HS-5 (cell line): ENCODE measurements around the gene PMVK.

Source experiments
- DNase-seq: peaks from one replicate; pipeline ENCODE4 v3.0.0-alpha.2; 2012; ENCODE audit warnings: low read depth

The PMVK gene

DNA sequence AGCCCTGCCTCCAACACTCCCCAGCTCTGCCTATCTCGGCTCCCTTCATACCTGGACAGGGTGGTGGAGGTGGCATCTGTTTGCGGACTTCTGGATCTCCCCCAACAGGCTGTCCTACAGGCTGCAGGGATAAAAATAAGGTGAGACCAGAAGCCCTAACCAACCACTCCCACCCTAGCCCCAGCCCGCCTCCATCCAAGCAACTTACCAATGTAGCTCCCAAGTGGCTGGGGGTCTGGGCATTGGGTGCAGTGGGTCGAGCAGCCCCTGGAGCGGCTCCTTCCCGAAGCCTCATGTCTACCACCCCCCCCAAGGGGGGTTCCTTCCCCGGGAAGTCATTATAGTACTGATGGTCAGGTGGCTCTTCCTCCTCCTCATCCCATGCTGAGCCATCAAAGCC, 29.6 kb upstream of the PMVK start:
- DNase-seq, result no peak

DNA sequence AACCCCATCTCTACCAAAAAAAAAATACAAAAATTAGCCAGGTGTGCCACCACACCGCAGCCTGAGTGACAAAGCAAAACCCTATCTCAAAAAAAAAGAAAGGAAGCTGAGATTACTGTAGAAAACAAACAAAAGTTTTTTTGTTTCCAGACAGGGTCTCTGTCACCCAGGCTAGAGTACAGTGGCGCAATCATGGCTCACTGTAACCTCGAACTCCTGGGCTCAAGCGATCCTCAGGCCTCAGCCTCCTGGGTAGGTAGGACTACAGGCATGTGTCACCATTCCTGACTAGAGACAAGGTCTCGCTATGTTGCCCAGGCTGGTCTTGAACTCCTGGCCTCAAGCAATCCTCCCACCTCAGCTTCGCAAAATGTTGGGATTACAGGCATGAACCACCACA, 27.8 kb upstream of the PMVK start:
- no peak for DNase-seq

DNA sequence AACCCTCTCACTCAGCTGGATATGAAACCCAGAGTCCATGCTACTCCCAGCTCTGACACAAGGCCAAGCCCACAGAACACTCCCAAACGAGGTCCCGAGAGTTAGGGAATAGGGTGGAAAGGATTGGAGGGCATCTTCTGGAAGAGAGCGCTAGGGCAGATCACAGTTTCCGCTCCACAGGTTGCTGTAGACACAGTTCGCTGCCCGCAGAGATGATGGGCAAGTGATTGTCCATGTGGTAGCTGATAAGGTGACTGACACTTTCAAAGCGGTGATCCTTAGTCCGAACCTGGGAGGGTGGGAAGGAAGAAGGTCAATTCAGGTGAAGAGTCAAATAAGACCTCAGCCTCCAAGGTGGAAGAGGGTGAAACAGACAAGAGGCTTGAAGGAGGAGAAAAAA, 27.1 kb upstream of the PMVK start:
- no peak for DNase-seq

DNA sequence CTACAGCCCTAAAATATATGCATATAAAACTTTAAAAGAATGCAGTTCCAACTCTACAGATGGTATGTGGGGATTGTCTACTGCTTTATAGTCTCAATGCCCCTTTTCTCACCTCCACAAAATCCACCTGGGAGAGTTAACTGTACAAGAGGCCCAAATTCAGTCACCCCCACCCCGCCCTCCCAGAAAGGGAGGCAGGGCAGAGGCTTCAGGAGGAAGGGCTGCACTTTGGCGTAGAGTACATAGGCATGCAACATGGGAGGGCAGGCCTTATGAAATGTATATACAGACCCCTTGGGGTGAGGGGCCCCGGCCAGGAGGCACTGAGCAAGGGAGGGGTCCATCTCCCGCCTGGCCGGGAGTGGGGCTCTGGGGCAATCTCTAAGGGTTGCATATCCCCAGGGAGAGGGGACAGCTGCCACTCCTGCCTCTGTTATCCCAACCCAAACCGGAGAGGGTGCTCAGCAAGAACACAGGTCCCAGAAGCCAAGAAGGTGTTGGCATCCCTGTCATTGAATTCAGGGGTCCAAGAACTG, 26.3 kb upstream of the PMVK start:
- no peak for DNase-seq

DNA sequence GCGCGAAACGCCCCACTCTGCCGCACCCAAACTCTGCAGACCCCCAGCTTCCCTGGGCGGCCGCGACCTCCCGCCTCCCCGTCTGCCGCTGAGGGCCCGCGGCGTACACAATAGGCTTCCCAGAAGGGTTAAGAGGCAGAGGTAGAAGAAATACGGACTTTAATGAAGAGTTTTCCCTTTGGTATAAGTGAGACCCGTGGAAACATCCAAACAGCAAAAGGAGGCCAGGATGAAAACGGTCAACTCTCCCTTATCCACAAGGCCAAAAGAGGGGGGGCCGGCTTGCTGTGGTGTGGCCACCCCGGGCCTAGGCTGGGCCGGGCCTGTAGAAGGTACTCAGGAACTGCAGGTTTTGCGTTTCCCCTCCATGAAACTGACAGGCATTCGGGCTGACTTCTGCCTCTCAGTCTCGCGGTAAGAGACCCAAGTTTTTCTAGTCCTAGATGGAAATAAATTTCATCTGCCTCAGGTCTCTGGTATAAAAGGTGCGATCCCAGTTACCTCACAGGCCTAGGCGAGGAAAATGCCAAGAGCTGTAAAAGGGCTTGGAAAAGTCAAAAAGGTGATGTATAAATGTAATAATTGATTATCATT, 25.7 kb upstream of the PMVK start:
- DNase-seq, result no peak

DNA sequence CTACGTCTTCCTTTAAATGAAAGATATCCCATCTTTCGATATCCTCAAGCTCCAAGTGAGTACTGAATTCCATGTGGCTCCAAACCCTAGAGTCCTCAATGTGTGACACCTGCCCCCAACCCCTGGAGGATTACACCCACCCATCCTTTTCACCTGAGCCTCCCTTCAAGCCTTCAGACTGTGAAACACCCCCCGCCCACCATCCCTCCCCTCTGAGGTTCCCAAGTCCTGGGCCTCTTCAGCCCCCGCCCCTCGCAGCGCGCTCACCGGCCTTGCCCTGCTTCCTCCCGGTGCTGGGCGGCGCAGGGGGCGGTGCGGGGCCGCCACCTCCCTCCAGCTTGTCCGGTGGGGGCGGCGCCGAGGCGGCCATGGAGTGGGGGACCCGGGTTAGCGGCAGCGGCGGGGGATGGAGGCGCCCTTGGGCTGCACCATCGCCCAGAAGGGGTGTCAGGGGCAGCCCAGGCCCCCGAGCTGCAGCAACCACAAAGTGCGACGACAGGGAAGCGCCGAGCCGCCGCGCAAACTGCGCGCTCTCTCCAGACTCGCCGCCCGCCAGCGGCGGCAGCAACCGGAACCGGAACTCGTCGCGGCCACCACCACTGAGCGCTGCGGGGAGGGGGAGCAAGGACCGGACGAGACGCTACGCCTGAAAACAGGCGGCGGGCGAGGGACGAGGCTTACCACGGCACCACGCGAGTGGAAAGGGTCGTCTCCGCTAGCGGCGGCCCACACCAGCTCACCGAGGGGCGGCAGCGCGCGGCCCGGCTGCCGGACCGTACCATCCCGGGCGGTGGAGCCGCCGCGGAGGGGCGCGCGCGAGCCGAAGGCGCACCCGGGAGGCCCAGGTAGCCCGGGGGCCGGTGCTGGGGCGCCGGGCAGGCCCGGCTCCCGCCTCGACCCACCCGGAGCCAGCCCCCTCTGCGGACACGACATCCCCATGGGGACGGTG, 25.0 kb upstream of the PMVK start, which contains the start of gene PYGO2:
Gene PYGO2 (minus strand): TSS at position 576 of the 949 bp plus-strand sequence. CDS start 206 bp downstream, at position 370.
- DNase-seq, result no peak

DNA sequence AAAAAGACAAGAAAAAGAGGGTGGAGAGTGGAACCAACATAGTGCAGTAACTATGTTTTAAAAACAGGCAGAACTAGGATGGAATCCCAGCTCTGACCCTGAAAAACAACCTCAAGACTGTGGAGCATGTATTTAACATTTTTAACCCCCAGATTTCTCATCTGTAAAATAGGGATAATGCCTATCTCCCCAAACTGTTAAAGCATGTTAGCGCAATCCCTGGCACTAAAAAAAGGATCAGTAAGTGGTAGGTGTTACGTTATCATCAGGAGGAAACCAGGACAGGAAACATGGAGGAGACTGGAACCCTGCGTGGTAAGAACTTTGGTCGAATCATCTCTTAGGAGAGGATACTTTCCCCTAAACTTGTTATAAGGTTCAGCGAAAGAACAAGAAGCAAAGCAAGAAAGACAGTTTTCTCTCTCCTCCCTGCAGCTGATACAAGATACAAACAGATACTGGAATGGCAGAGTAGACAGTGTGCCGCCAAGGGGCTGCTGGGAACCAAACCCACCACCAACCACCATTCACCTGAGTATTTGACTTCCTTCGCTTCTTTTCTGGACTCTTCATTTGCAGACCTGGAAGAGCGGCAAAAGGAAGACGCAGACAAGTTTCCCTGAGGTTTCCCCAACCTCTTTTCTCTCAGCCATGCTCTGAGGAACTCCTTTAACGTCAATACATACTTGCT, 24.1 kb upstream of the PMVK start:
- DNase-seq, result no peak

DNA sequence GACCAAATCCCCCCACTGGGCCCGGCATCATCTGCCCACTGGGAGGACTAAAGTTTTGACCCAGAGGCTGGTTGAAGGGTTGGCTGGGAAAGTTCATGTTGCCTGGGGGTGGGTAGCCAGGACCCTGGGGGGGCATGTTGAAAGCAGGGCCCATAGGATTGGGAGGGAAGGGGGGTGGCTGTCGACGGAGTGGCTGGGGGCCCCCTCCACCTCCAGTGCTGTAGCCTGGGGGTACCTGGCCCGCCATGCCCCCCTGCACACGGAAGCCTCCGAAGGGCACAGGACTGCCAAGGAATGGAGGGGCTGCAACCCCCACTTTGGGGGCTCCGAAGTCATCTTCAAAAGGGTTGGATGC, 22.9 kb upstream of the PMVK start:
- no peak for DNase-seq

DNA sequence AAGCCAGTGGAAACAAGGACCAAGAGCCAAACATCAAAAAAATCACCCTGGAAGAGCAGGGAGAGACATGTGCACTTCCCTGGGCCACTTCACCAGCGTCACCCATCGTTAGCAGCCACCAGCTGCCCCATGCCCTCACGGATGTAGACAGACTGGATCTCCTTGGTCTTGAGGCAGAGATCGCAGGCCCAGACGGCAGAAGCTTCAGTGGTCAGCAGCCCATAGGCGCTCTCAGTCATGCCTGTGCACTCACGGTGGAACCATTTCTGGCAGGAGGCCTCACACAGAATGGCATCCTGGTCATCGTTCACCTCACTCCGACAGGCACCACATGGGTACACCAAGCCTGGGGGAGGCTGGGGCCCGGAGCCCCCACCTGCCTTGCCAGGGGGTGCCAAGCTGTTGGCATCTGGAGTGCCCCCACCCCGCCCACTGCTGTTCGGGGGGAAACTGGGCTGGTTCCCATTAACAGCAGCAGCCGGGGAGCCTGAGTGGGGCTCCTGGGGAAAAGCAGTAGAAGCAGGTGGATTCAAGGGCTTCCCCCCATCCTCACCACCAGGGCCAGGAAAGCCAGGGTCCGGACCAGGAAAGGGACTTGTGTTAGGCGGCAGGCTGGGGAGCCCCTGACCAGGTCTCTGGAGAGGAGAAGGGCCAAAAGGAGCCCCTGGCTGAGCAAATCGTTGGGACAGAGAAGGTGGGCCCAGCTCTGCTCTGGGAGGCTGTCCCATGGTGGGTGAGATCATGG, 22.3 kb upstream of the PMVK start:
- no peak for DNase-seq

DNA sequence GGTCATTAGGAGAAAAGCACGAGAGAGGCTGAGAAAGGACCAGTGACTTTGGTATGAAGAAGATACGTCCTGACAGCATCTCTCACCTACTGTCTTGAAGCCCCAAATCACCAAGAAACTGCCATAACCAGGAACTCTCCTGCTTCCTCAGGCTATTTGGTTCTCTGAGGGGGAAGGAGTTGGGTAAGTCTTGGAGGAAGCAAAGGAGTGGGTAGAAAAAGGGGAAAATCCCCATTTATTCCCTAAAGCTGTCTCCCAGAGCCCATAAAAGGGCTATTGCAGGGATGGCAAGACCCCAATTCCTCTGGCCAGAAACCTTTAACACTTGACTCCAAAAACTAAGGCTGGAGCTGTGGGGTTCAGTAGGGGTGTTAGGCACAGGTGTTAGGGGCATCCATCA, 21.5 kb upstream of the PMVK start:
- no peak for DNase-seq

DNA sequence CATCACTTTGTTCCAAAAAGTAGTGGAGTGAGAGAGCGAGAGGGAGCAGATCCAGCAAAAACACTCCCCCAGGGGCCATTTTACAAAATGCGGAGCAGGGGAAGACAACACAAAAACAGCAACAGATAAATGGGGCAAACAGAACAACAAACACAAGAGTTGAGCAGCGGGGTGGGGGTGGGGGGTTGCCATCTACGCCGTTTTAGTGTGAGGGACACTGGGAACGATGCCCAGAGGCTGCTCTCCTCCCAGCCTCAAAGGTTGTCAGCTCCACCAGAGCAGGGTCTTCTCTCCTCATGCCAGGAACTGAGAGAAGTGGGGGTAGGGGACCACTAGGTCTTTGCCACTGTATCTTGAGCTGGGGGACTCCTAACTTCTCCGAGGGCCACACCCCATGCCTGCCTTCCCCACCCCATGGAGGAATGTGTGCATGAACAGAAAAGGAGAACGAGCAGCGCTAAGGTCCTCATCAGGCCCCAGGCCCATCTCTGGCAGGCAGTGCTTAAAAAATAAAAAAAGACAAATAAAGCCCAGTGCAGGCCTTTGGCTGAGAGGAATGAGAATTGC, 20.7 kb upstream of the PMVK start:
- no peak for DNase-seq

DNA sequence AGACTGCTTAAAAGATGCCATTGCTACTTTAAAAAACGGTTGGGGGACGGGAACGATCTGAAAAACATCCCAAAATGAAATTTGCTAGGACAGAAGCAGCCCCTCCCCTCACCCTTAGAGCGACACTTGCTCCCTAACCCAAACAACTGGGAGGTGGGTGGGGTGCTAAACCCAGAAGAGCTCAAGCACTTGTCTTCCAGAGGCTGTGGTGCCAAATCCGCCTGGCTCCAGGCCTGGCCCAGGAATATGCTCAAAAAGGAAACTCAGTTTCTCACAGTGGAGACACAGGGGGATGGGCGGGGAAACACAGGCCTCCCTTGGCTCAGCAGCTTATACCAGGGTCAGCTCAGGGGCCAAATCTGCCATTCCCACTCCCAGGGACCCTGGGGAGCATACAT, 20.0 kb upstream of the PMVK start:
- no peak for DNase-seq

DNA sequence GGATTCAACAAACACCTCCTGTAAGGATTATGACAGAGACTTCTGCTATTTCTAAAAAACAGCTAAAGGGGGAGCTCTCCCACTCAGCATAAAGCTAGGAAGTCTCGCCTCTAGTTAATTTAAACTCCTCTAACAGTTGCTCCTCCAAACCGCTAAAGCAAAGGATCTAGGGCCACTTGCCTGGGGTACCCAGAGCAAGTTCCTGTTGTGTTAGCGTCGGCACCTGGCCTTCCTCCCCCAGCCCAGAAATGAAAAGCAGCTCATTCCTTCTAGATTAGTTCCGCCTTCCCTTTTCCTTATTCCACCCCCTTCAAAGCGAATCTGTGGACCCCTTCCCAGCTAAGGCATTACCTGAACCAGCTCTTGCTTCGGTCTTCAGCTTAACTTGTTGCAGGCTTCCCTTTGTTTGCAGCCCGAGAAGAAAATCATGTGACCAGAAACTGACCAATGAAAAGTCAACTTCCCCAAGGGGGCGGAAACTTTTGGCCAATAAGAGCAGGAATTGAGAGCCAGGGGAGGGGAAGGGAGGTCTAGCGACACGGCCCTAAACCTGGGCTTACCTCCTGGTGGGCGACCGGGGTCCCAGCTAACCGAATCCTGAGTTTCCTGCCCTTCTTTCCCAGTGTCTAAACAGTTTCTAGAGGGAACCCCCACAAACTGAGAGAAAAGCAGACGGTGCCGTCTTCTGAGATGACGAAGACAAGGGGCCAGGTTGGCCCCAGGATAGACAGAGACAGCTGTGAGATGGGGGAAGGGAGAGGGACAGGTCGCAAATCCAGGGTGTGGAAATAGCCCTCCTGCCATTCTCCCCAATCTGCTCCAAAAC, 19.4 kb upstream of the PMVK start, which contains the start of gene PBXIP1:
Gene PBXIP1 (minus strand): TSS at position 382 of the 826 bp plus-strand sequence. CDS start 2,378 bp downstream, outside the sequence.
- peak; percentile 71 for DNase-seq

DNA sequence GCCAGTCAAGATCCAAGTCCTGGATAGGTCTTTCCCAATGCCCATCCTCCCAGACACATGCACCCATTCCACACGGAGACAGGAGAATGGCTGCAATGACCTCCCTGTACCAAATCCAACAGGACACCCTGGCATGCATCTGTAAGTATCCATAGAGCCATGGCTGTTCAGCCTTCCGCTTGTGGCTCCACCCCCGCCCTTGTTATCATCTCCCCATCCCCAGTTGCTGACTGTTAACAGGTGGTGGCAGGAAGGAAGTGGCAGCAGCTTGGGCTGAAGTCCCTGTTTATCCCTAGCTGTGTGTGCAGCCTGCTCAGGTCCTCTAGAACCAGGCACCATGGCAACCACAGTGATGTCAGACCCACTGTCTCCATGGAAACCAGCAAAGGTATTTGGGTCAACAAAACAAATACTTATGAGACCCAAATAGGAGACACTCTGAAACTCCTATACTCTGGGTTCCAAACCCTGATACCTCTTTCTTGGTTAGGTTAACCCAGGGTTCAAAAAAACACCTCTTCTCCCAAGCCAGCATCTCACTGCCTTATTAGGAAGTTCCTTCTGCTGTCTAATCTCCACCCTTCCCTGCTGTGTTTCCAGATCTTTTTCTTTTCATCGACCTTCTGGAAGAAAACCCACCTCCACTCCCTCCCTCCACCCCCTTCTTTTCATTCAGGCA, 18.7 kb upstream of the PMVK start:
- no peak for DNase-seq

DNA sequence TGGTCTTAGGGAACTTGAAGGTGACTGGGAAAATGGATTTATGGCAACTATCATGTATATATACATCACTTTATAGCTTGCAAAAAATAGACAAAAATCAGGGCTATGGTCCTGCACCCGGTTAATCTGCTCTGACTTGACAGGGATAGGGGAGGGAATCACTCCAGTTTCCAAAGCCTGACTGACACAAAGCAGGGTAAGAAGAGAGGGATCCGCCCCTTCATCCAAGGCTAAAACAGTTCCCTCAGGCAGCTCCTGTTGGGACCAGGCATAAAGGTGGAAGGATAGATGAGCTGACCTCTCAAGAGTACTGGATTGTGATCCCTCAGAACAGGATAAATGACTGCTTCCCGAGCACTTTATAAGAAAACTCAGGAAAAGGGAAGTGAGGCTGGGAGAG, 18.0 kb upstream of the PMVK start:
- no peak for DNase-seq

DNA sequence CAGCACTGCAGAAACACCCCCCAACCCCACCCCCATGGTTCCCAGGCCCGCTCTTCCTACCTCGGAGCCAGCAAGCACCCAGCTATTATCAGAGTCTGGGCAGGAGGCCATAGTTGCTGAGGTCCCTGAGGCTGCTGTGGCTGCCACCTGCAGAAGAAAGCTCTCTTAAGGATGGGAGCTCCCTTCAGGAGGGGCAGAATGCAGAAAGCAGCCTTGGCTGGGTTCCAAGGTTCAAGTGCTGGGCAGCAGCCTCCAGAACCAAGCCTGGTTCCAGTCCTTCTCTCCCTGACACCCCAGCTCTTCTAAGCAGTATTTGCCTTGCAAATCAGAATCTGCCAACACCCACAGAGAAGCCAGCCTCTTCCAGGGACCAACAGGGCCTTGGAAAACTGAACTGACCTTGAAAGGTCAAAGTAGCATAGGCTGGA, 17.1 kb upstream of the PMVK start:
- DNase-seq, result no peak

DNA sequence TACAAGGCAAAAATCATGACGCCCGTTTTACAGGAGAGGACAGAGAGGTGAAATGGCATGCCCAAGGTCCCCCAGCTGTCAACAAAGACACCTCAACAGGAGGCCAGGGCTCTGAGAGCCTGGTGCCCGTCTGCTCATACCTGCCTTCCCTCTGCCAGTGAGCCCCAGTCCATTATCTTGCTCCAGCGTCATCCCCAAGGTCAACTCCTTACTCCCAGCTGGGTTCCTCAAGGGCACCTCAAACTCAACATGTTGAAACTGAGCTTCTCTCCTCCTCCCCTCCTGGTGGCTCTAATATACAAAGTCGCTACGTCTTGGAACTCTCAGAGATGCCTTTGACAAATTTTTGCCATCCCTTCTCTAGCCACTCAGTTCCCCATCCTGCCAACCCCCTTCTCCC, 16.1 kb upstream of the PMVK start:
- no peak for DNase-seq

DNA sequence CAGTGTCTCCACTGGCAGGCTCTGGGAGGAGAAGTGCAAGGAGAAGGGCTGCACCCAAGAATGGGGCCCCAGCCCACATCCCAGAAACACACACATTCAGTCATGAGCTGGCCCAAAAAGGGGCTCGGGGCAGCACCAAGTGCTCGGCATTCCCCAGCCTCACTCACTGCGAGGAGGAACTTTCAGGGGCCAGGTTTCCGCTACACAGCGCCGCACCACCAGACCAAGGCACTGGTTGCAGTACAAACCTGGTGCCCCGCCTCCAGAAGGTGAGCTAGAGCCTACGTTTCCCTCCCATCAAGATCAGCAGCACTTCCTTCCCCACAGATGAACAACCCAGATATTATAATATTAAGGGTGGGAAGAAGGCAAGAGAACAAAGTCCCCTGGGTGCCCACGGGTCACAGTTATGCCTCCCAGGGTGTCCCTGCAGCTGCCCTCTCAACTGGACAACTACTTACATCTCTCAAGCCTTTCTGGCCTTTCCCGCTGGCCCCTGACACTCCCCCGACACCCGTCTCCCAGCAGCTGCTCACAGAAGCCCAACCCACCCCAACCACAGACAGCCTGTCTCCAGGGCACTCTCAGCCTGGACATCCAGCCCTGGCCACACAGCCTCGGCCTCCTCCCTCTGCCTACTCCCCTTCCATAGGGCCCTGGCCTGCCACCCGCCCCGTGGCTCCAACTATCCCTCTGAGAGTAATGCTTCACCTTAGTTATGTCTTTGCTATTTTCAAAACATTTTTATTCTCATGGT, 15.6 kb upstream of the PMVK start:
- DNase-seq, result no peak

DNA sequence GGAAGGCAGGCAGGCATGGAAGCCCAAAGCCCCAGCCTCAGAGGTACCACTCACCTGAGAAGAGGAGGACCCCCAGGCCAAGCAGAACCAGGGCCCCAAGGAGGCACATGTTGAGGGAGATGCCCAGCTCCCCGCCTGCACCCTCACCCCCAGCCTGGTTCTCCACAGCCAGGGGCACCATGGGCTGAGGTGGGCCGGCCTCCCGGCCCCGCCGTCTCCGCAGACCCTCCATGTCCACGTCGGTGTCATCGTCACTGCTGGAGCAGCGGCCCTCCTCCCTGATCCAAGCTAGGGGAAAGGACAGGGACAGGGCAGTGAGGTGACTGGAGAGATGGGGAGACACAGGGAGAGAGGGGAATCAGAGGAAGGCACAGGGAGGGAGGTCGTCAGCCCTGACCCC, 11.6 kb upstream of the PMVK start:
- DNase-seq, result no peak
